Suprapubic skin (tissue), 4 donors: ENCODE data around the gene MGAT5.

Source experiments
- EP300 ChIP-seq: sonication (generic); formaldehyde crosslinking; IDR thresholded peaks from one replicate; pipeline ENCODE4 v1.6.1; 2017; ENCODE audit warnings: antibody characterized with exemption
- POLR2A ChIP-seq, 2 donors: fragments of 450-650 bp; IDR thresholded peaks; one replicate each; pipeline ENCODE4 v1.6.1; 2017; ENCODE audit warnings: antibody characterized with exemption in 2 of 2, mild to moderate bottlenecking in 2 of 2, moderate library complexity in 2 of 2
- POLR2AphosphoS5 ChIP-seq, 3 donors: sonication (generic); formaldehyde crosslinking; IDR thresholded peaks; one replicate each; pipeline ENCODE4 v1.6.1; 2017; ENCODE audit warnings: antibody characterized with exemption in 3 of 3
- TF ChIP-seq, protein P1 (sequence below), 2 donors: fragments of 200-600 bp in 1 of 2; fragments of 450-650 bp in 1 of 2; sonication (generic) in 1 of 2; IDR thresholded peaks; one replicate each; pipeline ENCODE4 v1.5.1; 2016 to 2019; ENCODE audit warnings: antibody characterized with exemption in 2 of 2, mild to moderate bottlenecking in 1 of 2, moderate library complexity in 1 of 2

DNA sequence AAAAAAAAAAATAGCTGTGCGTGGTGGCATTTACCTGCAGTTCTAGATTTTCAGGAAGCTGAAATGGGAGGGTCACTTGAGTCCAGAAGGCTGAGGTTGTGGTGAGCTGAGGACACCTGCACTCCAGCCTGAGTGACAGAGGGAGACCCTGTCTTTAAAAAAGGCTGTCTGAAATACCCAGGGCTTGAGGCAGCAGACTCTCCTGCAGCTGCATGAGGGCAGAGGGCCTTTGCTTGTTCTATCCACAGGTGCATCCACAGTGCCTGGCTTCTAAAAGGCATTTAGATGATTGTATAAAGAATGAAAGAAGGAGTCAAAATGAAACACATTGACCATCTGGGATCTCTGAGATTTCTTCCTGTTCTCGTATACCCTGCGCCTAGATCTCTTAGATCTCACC lies 152.9 kb downstream of the MGAT5 start:
- TF ChIP-seq, protein P1, sequence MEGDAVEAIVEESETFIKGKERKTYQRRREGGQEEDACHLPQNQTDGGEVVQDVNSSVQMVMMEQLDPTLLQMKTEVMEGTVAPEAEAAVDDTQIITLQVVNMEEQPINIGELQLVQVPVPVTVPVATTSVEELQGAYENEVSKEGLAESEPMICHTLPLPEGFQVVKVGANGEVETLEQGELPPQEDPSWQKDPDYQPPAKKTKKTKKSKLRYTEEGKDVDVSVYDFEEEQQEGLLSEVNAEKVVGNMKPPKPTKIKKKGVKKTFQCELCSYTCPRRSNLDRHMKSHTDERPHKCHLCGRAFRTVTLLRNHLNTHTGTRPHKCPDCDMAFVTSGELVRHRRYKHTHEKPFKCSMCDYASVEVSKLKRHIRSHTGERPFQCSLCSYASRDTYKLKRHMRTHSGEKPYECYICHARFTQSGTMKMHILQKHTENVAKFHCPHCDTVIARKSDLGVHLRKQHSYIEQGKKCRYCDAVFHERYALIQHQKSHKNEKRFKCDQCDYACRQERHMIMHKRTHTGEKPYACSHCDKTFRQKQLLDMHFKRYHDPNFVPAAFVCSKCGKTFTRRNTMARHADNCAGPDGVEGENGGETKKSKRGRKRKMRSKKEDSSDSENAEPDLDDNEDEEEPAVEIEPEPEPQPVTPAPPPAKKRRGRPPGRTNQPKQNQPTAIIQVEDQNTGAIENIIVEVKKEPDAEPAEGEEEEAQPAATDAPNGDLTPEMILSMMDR (IDR thresholded peaks at IDR 0.05), result no peak
- TF ChIP-seq POLR2A (IDR thresholded peaks at IDR 0.05), result no peak
- no peak for TF ChIP-seq POLR2AphosphoS5 (IDR thresholded peaks at IDR 0.05)
- no peak for TF ChIP-seq EP300
